A549 (cell line): ENCODE results near the gene COX14.

Experiments
- TF ChIP-seq, protein P1 (sequence below): IDR thresholded peaks from 2 replicates; pipeline ENCODE4 v1.6.1; 2012
- TF ChIP-seq, protein P2 (sequence below): IDR thresholded peaks from 2 replicates; pipeline ENCODE4 v1.6.1; 2012

DNA sequence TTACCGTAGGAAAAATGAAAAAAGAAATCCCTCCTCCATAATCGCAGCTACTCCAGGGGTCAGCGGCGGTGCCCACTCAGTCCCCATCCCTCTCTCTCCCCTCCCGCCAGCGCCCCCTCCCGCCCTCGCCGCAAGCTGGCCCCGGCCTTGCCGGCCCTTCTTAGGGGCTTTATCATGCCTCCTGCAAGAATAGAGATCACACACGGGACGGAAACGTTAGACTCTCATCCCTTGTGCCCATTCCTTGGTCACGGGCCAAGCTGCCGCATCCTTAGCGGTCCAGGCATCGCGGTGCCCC lies 692 bp upstream of the COX14 start:
- TF ChIP-seq, protein P1, sequence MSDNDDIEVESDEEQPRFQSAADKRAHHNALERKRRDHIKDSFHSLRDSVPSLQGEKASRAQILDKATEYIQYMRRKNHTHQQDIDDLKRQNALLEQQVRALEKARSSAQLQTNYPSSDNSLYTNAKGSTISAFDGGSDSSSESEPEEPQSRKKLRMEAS: no peak
- TF ChIP-seq, protein P2, sequence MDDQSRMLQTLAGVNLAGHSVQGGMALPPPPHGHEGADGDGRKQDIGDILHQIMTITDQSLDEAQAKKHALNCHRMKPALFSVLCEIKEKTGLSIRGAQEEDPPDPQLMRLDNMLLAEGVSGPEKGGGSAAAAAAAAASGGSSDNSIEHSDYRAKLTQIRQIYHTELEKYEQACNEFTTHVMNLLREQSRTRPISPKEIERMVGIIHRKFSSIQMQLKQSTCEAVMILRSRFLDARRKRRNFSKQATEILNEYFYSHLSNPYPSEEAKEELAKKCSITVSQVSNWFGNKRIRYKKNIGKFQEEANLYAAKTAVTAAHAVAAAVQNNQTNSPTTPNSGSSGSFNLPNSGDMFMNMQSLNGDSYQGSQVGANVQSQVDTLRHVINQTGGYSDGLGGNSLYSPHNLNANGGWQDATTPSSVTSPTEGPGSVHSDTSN: no peak
